ENCODE measurements around the gene HMGXB4.

The HMGXB4 gene

DNA sequence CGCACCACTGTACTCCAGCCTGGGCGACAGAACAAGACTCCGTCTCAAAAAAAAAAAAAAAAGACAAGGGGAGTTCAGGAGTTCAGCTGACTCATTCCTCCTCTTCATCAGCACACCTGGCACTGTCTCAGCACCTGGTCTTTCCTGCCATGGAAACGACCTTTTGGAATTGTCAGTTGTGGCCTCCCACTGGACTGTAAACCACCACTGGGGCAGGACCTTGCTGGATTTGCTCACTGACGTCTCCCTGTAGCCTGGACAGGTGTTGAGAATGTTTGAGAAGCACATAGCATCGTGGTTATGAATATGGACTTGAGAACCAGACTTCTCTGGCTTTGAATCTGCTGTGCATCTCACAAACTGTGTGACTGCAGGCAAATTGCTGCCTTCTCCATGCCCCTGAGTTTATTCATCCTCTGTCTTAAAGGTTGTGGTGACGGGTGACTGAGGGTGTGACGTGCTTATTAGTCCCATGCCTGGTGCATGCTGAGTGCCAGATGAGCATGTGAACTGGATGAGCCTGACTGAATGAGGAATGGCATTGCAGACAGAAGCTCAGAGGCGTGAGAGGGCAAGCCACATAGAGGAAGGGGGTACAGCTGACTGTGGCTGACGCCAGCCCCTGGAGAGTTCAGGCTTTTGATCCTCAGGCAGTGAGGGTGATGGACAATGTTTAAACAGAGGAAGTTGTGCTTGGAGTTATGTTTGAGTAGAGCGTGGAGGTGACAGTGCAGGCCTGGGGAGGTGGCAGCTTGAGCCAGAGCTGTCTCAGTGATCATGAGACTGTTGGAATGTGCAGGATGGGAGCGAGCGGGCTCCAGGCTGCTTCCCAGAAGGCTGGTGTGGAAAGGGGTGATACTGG, 55.1 kb downstream of the HMGXB4 start:
- peak; percentile 96 for DNase-seq

DNA sequence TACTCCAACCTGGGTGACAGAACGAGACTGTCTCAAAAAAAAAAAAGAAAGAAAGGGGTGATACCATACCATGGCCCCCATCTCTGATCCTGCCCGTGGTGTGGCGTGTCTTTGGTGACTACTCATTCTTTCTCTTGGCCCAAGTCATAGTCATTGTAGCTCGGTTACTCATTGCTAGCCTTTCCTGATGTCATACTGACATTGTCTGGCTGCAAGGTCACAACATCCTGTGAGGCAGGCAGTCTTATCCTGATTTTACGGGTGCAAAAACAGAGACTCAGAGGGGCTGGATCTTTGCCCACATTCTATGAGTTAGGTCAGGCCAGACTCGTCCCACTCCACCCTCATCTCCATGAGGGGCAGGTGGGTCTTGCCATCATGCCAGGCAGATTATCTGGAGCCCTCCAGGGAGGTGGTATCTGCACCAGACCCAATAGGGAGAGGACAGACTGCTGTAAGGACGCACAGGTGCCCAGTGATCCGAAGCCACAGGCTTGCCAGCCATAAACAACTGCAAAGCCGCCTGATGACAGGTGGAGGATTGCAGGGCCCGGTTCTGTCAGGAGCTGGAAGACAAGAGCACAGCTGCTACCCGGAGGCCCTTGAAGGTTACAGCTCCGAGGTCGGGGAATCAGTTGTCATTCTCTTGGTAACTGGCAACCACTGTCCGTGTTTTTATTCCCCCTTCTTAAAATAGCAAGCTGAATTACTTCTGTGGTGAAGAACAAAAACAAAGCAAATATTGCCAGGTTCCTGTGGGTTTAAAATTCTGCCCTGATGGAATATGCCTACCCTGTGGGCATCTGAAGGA, 56.2 kb downstream of the HMGXB4 start:
- peak; percentile 78 for DNase-seq

DNA sequence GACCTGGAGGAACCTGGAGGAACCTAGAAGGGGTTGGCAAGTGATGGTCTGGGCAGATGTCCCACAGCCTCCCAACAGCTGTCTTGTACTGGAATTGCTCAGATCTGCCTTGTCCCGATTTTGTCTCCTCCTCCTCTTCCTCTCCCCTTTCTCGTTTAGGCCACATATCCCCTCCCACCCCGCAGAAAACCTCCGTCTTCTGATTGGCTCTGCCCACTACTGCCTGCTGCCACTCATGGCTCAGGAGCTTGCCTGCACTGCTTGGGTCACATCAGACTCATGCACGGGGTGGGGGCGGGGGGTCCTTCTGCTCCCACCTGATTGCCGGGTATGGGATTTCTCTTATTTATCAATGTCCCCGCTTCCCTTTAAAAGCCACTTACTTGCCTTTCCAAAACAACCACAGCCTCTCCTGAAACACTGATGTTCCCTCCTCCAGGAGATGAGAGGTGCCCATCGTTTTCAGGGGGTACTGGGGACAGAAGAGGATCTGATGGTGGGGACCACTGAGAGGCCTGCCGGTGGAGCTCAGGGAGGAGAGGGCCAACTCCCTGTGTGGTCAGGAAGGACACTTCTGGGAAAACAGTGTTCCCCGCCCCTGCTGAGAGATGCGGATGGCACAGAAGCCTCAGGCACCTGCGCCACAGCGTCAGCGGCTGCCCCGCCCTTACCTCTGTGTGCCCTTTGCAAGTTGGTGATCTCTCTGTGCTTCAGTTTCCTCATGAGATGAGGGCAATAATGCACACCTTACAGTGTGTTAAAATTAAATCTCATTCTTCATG, 57.1 kb downstream of the HMGXB4 start:
- peak; percentile 87 for DNase-seq

DNA sequence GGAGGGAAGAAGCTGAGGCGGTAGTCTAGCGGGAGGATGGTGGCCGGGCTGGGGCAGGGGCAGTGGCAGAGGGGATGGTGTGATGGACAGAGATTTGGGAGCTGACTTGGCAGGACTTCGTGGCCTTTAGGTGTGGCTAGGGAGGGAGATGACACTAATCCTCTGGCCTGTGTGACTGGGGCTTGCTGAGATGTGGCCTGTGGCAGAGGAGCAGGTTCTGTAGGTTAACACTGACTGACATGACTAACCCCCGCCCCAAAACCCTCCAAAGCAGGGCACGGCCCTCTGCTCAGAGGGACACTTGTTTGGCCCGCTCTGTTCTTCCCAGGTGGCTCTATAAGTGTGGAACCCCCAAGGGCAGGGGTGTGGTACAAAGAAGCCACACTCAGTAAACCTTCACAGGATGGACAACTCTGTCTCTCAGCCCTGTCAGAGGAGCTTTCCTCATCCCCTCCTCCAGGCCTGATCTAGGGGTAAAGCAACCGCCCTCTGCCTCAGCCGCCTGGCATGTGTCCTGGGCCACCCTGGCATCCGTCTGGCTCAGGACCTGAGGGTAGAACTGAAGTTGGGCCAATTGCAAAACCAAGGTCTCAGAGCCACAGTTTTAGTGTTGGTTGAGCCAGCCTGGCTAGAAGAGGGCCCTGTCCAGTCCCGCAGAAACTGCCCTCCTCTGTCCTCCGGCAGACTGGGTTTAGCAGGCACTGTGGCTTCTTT, 58.0 kb downstream of the HMGXB4 start:
- no peak for DNase-seq

DNA sequence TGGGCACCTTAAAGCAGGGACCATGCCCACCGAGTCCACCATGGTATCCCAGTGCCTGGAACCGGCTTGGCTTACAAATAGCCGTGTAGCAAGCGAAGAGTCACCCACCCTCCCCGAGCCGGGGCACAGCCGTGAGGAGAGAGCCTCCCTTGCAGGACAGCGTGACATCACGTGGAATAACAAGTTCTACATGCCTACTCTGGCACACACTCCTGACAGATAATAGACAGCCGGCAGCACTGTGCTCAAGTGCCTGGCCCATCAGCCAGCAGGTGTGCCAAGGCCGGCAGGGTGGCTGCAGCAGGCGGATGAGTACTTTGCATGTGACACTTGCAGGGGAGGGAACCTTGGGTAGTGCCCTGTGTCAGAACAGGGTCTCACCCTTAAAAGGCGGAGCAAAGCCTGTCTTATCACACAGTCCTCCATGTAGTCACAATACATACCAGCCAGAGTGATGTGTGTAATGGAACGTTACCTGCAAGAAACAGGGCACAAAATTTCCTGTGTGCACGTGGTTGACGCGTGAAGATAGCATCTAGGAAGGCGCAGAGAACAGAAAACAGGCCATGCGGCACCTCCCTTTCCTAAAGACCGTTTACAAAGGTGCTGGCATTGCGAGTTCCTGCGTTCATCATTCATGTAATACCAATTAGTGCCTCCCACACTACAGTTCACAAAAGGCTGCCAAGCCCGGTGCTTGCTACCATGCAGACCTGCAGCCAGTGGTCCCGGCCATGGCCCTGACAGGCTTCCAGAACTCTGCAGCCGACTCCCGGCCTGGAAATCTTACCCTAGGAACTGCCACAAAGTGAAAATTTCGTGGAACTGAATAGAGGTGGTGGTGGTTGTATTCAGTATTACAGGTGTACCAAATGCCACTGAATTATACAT, 58.8 kb downstream of the HMGXB4 start:
- DNase-seq = no peak

DNA sequence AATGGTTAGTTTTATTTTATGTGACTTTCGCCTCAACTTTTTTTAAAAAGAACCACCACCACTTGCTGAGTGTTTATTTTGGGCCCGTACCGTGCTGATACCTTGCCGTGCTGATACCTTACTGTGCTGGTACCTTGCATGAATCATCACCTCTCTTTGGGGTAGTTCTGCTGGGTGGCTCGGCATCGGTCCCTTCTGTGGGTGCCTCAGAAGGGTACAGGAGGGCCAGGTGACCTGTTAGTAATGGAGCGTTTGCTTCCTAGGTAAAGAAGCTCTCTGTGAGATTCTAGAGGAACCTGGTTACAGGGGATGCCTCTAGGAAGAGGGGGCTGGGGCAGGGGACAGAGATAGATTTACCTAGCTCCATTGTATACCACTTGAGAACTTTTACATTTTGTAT, 59.5 kb downstream of the HMGXB4 start:
- DNase-seq = no peak

DNA sequence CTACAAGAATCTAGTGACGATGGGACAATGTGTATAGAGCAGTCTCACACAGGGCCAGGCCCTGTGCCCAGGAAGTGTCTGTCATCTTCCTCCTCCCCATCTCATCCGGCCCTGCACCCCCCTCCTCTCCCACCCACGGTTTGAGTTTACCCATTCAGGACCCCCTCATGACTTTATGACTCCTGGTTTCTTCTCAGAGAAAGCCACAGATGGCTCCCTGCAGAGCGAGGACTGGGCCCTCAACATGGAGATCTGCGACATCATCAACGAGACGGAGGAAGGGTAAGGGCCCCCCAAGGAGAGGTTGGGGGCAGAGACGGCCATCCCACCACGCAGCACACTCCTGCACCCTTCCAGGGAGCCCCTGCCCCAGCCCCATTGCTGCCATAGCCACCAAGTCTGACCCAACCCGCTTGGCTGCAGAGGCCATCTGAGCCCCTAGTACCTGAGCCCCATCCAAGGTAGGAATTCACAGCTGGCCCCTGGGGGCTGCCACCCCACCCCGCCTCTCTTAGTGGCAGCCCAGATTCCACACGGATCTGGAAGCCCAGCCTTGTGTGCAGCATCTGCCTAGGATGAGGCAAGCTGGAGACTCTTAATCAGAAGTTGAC, 60.5 kb downstream of the HMGXB4 start:
- DNase-seq = no peak

DNA sequence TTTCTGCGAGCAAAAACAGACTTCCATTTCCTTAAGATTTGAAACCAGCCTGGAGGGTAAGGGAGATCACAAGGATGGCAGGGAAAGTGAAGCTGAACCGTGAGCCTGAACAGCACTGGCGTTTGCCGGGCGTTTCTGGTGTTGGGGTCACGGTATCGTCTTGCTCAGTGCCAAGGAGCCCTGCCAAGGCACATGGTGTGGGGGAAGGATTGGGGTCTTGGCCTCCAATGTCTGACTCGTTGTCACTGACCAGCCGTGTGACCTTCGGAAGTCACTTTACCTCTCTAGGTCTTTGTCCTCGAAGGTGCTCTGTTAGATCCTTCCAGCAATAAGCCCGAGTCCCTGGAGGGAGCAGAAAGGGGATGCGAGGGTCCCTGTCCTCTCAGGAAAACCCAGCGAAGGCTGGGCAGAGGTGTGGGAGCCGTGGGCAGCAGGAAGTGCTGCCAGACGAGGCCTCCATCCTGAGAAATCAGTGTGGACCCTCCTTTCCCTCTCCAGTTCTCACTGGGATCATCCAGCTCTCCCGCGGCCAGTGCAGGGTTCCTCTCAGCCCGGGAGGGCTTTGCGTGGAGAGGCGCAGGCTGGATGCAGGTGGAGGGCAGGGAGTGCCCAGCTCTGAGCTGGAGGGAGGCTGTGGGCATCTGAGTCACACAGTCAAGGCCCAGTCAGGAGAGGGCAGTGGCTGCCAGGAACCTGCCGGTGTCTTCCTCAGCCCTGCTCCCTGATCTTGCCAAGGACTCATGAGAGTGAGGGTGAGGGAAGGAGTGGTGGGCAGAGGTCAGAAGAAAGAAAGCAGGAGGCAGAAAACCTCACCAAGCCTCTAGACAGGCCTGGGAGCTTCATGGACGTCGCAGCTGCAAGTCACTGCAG, 61.3 kb downstream of the HMGXB4 start:
- DNase-seq = no peak

DNA sequence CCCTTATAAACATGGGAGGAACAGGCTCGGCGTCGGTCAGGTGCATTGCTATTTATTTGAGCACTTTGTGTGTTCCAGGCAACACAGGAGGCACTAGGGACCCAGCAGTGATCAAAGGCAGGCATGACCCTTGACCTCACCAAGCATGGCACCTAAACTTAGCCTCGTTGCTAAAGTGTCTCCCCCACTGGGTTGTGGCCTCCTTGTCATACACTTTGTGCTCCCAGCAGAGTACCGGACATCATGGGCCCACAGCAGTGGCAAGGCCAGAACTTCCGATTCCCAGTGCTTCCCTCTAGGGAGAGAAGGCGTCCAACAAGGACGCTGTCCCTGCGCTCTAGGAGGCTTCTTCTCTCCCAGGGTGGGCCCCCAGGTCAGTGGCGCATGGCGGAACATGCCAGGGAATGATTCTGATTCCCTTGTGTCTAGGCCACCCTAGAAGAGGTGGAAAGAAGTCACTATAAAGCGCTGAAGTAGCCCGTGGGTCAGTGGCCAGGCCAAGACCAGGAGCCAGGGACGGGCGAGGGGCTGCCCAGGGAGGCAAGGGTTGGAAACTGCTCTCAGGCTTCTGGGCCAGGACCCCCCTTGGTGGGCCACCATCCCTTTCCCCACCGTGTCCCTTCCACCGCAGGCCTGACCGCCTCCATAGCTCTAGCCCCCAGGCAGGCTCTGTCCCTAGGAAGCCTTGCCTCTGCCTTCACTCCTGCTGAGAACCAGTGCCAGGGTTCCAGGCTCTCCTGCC, 62.1 kb downstream of the HMGXB4 start:
- no peak for DNase-seq

DNA sequence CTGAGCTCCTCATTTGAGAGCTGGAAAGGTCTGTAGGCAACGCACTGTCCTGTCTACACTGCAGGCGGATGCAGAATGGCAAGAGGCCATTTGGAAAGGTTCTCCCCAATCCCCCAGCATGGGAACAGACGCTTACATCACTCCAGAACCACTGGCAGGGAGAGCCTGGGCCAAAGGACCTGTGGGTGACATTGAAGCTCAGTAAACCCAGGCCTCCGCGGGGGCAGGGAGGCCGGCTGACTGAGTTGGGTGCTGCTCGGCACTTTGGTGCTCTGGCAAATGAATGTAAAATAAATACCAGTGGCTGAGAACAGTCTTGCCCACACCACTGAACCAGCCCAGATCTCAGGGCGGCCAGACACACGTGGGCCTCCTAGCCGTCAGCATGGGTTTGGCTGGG, 64.8 kb downstream of the HMGXB4 start:
- no peak for DNase-seq

DNA sequence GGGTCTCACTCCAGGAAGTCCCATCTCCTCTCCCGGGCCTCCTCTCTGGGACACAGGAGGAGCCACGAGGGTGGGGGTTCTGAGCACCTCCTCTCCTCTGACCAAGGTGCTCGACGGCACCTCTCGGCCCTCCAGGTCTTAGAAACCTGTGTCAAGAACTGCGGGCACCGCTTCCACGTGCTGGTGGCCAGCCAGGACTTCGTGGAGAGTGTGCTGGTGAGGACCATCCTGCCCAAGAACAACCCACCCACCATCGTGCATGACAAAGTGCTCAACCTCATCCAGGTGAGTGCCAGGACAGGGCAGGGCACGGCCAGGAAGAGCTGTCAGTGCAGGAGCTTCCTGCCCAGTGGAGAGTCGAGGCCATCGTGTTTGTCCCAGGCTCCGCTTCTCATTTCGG, 65.6 kb downstream of the HMGXB4 start:
- no peak for DNase-seq

DNA sequence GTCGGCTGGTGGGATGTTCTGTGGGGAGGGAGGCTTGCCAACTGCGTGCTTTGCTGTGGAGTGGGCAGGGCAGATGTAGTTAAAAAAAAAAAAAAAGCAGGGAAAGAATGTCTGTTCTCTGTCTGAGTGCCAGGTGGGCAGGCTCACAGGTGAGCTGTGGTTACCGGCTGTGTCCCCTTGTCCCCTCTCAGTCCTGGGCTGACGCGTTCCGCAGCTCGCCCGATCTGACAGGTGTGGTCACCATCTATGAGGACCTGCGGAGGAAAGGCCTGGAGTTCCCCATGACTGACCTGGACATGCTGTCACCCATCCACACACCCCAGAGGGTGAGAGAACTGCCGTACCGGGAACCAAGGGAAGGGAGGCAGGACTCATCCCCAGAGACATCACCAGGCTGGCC, 66.0 kb downstream of the HMGXB4 start:
- no peak for DNase-seq

DNA sequence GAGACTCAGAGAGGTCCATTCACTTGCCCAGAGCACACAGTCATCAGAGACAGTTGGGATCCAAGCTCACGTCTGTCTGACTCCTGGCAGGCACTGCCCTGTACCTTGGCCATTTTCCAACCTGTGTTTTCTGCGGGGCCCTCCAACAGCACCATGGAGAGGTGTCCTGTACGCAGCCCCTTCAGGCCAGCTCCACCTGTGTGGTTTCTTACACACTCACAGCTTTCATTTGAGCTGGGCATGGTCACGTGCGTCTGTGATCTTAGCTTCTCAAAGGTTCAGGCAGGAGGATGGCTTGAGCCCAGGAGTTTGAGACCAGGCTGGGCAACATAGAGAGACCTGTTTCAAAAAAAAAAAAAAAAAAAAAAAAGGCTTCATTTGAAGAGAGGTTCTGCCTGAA, 66.8 kb downstream of the HMGXB4 start:
- DNase-seq = no peak

DNA sequence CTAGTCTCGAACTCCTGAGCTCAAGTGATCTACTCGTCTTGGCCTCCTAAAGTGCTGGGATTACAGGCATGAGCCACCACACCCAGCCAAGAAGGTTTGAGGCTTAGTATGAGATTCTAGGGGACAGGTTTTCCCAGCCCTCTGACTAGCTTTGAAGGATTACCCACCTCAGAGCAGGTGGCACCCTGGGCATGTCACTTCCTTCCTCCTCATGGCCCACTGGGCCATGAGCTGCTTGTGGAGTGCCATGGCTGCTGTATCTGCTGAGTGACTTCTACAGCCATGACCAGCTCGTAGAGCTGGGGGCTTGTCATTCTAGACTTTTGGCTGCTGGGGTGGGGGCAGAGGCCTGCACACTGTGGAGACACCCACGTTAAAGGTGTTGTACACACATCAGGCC, 67.5 kb downstream of the HMGXB4 start:
- no peak for DNase-seq

DNA sequence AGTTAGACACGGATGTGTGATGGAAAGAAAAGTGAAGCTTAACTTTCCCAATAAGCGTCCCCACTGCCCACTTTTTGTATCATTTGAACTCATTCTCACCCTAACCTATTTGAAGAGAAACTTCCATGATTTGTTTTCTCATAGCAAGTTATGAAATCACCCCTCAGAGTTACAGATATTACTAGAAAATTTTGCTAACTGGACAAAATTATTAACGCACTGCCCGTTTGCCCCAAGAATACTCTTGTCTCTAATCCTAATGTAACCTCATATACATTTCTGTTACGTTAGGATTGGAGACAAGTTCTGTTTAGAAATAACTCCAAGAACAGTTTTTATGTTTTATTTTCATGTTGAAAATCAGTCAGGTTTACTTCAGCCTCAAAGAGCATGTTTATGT, 67.9 kb downstream of the HMGXB4 start:
- no peak for DNase-seq

DNA sequence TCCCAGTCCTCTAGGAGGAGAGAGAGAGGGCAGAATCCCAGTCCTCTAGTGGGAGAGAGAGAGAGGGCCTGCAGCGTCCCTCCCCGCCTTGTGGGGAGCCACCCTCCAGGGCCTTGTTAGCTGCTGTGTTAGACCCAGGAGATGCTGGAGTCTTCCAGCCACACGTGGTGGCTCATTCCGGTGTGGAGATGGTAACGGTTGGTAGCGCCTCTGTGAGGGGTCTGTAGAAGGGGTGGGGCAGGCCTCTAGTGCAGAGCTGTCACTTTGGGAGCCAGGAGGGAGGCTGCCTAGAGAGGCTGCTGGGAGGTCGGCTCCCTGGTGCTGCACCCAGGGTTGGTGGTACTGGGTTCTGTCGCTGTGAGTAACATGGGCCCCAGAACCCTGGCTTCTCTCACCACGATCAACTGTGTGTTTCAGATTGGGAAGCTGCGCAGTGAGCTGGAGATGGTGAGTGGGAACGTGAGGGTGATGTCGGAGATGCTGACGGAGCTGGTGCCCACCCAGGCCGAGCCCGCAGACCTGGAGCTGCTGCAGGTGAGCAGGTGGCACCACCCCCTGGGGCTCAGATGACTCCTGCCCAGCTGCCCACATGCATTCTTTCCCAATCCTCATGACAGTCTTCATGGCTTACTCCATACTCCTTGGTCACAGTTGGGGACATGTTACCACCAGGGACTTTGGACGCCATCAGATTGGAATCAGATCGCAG, 69.7 kb downstream of the HMGXB4 start:
- no peak for DNase-seq

DNA sequence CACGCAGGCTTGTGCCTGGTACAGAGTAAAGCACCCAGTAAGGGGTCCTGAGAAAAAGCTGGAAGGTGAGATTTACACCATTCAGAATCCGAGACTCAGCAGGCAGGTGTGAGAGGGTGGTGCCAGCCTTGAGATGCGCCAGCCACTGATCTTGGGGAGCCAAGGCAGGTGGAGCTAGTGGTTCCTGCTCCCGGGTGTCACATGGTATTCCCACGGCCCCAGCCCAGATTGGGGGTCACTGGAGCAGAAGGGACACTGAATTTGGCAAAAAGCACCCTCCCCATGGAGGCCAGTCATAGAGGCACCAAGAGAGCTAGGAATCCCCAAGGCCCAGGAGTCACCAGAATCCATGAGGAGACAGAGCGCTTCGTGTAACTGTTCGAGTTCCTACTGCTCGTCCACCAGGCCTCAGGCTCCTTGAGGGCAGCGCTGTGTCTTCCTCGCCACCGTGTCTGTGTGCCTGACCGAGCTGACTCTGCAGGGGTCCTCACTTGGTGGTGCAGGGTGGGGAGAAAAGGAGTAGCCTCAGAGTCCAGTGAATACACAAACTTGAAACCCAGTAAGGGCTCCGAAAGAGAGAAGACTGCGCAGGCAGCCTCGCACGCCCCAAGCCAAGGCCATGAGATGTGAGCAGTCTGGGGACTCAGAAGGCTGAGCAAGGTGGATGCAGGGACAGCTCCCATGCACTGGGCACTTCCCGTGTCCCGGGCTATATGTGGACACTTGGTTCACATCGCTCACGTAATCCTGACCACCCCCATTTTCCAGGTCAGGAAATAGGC, 70.6 kb downstream of the HMGXB4 start:
- no peak for DNase-seq

DNA sequence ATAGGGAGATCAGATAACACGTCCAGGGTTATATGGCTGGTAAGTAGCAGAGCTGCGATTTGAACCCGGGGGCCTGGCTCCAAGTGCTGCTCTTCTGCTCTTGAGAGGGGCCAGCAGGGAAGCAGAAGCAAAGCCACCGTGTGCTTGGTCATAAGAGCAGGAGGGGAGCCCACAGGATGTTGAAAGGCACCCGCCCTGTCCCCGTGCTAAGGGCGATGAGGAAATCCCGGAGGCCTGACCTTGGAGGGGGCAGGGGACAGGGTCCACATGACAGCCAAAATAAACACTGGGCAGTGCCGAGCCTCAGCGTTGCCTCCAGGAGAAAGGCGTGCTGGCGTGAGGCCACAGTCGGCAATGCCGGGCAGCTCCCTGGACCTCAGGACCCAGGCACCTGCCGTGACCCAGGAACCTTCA, 71.2 kb downstream of the HMGXB4 start:
- DNase-seq = no peak

Data from NCI-H69 (cell line).